ENCODE results near the gene GPRIN1. TPM values are rescaled to one million over a fixed set of nuclear protein-coding genes. Genes with fewer than 3 reads are reported as not detected.
A peak's percentile ranks its signal among the peaks of the same experiment; 100 is the strongest.

The GPRIN1 gene
- polyA plus RNA-seq (2011; rRNA removed) (4.0 and 5.1 TPM in 2 replicates), polyA minus RNA-seq (2011; rRNA and poly(A)+ RNA removed) (4.7 and 4.8 TPM in 2 replicates)

- CTCF ChIA-PET = interaction anchor here (0.6 to 2.9 kb wide), 3 partner anchors 51 to 217 kb away, joined by 3 to 8 read pairs (median 3); no protein-coding TSS in a partner anchor
- POLR2A ChIA-PET = interaction anchor here (0.6 kb wide), 2 partner anchors 22 to 39 kb away, joined by 4 to 5 read pairs; no protein-coding TSS in a partner anchor
- Histone ChIP-seq H3K27me3 (ENCODE audit: control insufficient read depth, insufficient read depth, low read length) (no peaks in the 10 kb centered on the region), H3K9me3 (ENCODE audit: control insufficient read depth, insufficient read depth, low read length) (no peaks in the 10 kb centered on the region), H3K27ac (ENCODE audit: low read depth, low read length) (no peak within 1 kb of the TSS), H3K4me3 (ENCODE audit: low read depth, low read length) (peak within 1 kb of the TSS; percentile 73)
- TF ChIP-seq CTCF (IDR thresholded peaks at IDR 0.05; ENCODE audit: low read depth, low read length) = peak; percentile 28; the same call in 1 of the 2 replicates
- DNase-seq (ENCODE audit: low read depth, low spot score) = no peak
Observed at GRCh38 chr5:176609724-176610434, at the start of gene GPRIN1. TSS of gene GPRIN1 (minus strand) at chr5:176610156. CDS start at chr5:176599834, 10,322 bp downstream.

DNA sequence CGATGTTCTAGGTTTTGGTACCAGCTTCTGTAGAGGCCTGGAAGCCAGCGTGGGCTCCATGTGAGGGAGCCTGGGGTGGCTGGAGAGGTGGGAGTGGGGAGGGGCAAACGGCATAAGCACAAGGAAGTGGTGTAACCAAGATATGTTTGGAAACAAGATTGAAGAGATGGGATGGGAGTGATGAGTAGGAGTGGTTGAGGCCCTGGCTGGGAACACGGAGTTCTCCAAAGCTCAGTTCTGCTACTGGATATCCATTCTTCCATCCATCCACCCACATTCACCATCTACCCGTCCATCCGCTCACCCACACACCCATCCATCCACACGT is 49.5 kb upstream of the GPRIN1 start:
- H3K9me3 ChIP-seq (ENCODE audit: control insufficient read depth, insufficient read depth, low read length) = no peaks in the 10 kb centered on the region; the same call in 1 of the 2 replicates
- ChIA-PET POLR2A (no interaction called here), CTCF (interaction anchor here (1.1 to 5.6 kb wide), 11 partner anchors 10 to 452 kb away, joined by 3 to 112 read pairs (median 9); partner anchors contain the start of genes RNF44 and TSPAN17)
- no peak for DNase-seq (ENCODE audit: low read depth, low spot score)
- H3K27me3 ChIP-seq (ENCODE audit: control insufficient read depth, insufficient read depth, low read length) = peaks cover 11% of the 10 kb centered on the region
- H3K27ac ChIP-seq (ENCODE audit: low read depth, low read length) = no peak overlapping the region
- TF ChIP-seq CTCF (IDR thresholded peaks at IDR 0.05; ENCODE audit: low read depth, low read length) = no peak
- no peak overlapping the region for H3K4me3 ChIP-seq (ENCODE audit: low read depth, low read length)

DNA sequence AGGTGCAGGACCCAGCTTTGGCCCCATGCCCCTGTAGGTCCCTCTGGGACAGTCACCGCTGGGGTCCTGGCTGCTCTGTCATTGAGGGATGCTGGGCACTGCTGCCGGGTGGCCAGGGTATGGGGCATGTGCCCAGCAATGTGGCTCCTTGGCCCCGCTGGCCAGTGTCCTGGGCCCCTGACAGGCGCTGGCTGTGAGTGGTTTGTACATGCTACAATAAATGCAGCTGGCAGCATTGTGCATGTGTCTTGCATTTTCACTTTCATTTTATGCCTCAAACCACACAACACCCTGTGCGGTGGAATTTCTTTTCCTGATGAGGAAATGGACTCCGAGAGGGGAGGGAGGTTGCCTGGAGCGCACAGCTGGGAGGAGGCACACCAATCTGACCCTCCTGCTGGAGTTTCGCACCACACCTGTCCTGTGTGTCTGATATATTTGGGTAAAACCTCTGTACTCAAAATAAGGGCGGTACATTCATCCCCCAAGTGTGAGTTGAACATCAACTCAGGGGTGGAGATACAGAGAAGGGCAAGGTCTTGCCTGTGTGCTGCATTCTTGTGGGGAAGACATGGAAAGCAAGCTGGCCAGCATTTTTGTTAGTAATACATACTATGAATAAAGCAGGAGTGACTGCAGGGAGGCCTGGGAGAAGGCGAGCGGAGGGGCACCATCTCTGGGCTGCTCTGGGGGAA is 49.0 kb upstream of the GPRIN1 start:
- no peak overlapping the region for H3K27ac ChIP-seq (ENCODE audit: low read depth, low read length)
- ChIA-PET CTCF (interaction anchor here (0.6 to 5.6 kb wide), 15 partner anchors 9 to 929 kb away, joined by 3 to 112 read pairs (median 4); partner anchors contain the start of genes CLTB and TSPAN17), POLR2A (interaction anchor here (1.9 kb wide), 1 partner anchor 12 kb away, joined by 6 read pairs; the partner anchor contains the start of gene TSPAN17)
- H3K27me3 ChIP-seq (ENCODE audit: control insufficient read depth, insufficient read depth, low read length) = peaks cover 7% of the 10 kb centered on the region
- no peak for TF ChIP-seq CTCF (IDR thresholded peaks at IDR 0.05; ENCODE audit: low read depth, low read length)
- H3K4me3 ChIP-seq (ENCODE audit: low read depth, low read length) = no peak overlapping the region
- no peaks in the 10 kb centered on the region; the same call in 1 of the 2 replicates for H3K9me3 ChIP-seq (ENCODE audit: control insufficient read depth, insufficient read depth, low read length)
- DNase-seq (ENCODE audit: low read depth, low spot score) = no peak

DNA sequence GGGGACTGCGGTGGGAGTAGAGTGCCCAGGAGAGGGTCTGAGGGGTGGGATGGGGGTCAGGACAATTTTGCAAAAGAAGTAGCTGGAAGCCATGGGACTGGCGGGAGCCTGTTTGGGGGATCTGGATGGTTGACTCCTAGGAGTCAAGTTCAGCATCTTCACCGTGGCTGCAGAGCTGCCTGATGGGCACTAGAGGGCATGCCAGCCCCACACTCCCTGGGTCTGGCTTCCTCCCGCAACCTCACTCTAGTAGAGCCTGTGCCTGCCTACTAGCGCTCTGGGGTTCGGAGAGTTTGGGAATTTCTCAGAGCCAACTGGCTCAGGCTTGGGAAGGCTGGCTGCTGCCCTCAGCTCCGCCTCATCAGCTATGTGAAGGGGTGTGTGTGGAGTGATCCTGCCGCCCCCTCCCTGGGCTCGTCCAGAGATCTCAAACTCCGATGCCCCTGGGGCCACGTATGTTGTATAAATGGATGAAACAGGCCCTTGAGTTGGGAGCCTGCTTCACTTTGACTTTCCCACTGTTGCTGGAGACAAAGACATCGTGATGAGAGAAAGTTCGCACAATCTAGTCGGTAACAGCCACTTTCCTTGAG is 48.1 kb upstream of the GPRIN1 start:
- POLR2A ChIA-PET = interaction anchor here (1.9 kb wide), 1 partner anchor 11 kb away, joined by 6 read pairs; the partner anchor contains the start of gene TSPAN17
- peak; percentile 24 for DNase-seq (ENCODE audit: low read depth, low spot score)
- Histone ChIP-seq H3K27me3 (ENCODE audit: control insufficient read depth, insufficient read depth, low read length) (peaks cover 2% of the 10 kb centered on the region), H3K27ac (ENCODE audit: low read depth, low read length) (no peak overlapping the region), H3K4me3 (ENCODE audit: low read depth, low read length) (no peak overlapping the region), H3K9me3 (ENCODE audit: control insufficient read depth, insufficient read depth, low read length) (no peaks in the 10 kb centered on the region; the same call in 1 of the 2 replicates)
- TF ChIP-seq CTCF (IDR thresholded peaks at IDR 0.05; ENCODE audit: low read depth, low read length) = peak; percentile 89
- CTCF ChIA-PET = interaction anchor here (0.6 to 5.6 kb wide), 18 partner anchors 10 to 929 kb away, joined by 3 to 66 read pairs (median 4); partner anchors contain the start of genes CLTB and TSPAN17

All from AG04450 (cell line).